ENCODE results near the gene MLLT11. TPM values are rescaled to one million over a fixed set of nuclear protein-coding genes. Genes with fewer than 3 reads are reported as not detected.
"Not testable (repeated sequence)": the region's sequence is repeated elsewhere in the genome, so short reads cannot be mapped to it uniquely, and the experiment has no call there.

The MLLT11 gene
- polyA plus RNA-seq, 1 experiment, result 28.3 TPM

DNA sequence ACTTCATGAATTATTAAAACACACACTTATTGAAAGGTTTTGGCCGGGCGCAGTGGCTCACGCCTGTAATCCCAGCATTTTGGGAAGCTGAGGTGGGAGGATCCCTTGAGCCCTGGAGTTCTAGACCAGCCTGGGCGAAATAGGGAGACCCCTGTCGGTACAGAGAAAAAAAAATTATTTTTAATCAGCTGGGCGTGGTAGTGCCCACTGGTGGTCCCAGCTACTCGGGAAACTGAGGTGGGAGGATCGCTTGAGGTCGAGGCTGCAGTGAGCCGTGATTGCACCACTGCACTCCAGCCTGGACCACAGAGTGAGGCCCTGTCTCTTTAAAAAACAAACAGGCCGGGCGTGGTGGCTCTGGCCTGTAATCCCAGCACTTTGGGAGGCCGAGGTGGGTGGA lies 12.0 kb downstream of the MLLT11 start:
- ChIA-PET CTCF (interaction anchor here (0.8 to 2.5 kb wide), 5 partner anchors 8 to 27 kb away, joined by 3 to 21 read pairs (median 10); no protein-coding TSS in a partner anchor), POLR2A (no interaction called here)
- Histone ChIP-seq H3K4me3 (ENCODE audit: low read depth, low read length) (no peak overlapping the region), H3K27me3 (ENCODE audit: control insufficient read depth, insufficient read depth, low read length) (no peaks in the 10 kb centered on the region), H3K9me3 (ENCODE audit: control insufficient read depth, insufficient read depth, low read length) (no peaks in the 10 kb centered on the region; the same call in 1 of the 2 replicates), H3K27ac (ENCODE audit: low read depth, low read length) (no peak overlapping the region)
- TF ChIP-seq, protein P1, sequence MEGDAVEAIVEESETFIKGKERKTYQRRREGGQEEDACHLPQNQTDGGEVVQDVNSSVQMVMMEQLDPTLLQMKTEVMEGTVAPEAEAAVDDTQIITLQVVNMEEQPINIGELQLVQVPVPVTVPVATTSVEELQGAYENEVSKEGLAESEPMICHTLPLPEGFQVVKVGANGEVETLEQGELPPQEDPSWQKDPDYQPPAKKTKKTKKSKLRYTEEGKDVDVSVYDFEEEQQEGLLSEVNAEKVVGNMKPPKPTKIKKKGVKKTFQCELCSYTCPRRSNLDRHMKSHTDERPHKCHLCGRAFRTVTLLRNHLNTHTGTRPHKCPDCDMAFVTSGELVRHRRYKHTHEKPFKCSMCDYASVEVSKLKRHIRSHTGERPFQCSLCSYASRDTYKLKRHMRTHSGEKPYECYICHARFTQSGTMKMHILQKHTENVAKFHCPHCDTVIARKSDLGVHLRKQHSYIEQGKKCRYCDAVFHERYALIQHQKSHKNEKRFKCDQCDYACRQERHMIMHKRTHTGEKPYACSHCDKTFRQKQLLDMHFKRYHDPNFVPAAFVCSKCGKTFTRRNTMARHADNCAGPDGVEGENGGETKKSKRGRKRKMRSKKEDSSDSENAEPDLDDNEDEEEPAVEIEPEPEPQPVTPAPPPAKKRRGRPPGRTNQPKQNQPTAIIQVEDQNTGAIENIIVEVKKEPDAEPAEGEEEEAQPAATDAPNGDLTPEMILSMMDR (IDR thresholded peaks at IDR 0.05; ENCODE audit: low read depth, low read length), result 0 out of 2 replicates have a peak, but pooled peaks have one; percentile 4
- no peak for DNase-seq (ENCODE audit: low read depth, low spot score)

DNA sequence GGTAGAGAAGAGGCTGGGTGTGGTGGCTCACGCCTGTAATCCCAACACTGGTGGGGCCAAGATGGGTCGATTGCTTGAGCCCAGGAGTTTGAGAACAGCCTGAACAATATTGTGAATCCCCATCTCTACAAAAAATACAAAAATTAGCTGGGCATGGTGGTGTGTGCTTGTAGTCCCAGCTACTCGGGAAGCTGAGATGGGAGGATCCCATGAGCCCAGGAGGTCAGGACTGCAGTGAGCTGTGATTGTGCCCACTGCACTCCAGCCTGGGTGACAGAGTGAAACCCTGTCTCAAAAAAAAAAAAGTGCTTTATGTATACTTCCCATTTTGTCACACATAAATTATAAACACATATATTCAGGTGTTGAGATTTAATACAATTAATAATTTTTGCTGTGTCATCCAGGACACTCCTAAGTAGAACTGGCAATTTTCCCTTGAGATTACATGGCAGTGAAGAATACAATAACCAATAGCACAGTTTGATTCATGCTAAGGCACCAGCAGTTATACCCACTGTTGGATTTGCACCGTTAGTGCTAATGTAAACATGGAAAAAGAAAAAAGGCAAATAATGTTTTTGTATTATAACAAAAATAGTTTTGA lies 25.9 kb downstream of the MLLT11 start:
- Histone ChIP-seq H3K4me3 (ENCODE audit: low read depth, low read length) (no peak overlapping the region), H3K27me3 (ENCODE audit: control insufficient read depth, insufficient read depth, low read length) (no peaks in the 10 kb centered on the region), H3K9me3 (ENCODE audit: control insufficient read depth, insufficient read depth, low read length) (no peaks in the 10 kb centered on the region), H3K27ac (ENCODE audit: low read depth, low read length) (no peak overlapping the region)
- CTCF ChIA-PET, result interaction anchor here (0.7 to 11.5 kb wide), 3 partner anchors 14 to 45 kb away, joined by 3 to 105 read pairs (median 10); partner anchors contain the start of gene GABPB2
- DNase-seq (ENCODE audit: low read depth, low spot score), result no peak
- POLR2A ChIA-PET, result interaction anchor here (0.6 kb wide), 1 partner anchor 9 kb away, joined by 11 read pairs; no protein-coding TSS in a partner anchor
- TF ChIP-seq, protein P1 (IDR thresholded peaks at IDR 0.05; ENCODE audit: low read depth, low read length), result no peak

DNA sequence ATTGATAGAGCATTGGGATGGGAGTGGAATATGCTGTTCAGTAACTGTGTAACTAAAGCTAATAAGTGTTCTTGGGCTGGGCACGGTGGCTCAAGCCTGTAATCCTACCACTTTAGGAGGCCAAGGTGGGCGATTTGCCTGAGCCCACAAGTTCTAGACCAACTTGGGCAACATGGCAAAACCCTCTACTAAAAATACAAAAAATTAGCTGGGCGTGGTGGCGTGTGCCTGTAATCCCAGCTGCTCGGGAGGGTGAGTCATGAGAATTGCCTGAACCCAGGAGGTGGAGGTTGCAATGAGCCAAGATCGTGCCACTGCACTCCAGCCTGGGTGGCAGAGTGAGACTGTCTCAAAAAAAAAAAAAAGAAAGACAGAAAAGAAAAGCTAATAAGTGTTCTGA lies 37.2 kb downstream of the MLLT11 start:
- DNase-seq (ENCODE audit: low read depth, low spot score), result not testable (repeated sequence)

DNA sequence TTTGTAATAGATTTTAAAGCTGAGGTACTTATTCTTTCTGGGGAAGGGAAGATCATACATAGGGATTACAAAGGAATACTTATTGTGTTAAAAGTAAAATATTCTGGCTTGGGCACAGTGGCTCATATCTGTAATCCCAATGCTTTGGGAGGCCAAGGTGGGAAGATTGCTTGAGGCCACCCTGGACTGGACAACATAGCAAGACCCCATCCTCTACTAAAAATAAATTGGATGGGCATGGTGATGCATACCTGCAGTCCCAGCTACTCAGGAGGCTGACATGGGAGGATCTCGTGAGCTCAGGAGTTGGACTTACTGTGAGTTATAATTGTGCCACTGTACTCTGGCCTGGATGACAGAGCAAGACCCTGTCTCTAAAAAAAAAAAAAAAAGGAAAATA lies 37.9 kb downstream of the MLLT11 start:
- Histone ChIP-seq H3K27ac (ENCODE audit: low read depth, low read length) (no peak overlapping the region), H3K27me3 (ENCODE audit: control insufficient read depth, insufficient read depth, low read length) (no peaks in the 10 kb centered on the region), H3K4me3 (ENCODE audit: low read depth, low read length) (no peak overlapping the region), H3K9me3 (ENCODE audit: control insufficient read depth, insufficient read depth, low read length) (no peaks in the 10 kb centered on the region)
- ChIA-PET CTCF (interaction anchor here (0.6 to 9.0 kb wide), 5 partner anchors 12 to 80 kb away, joined by 3 to 162 read pairs (median 5); partner anchors contain the start of gene TNFAIP8L2), POLR2A (no interaction called here)
- TF ChIP-seq, protein P1 (IDR thresholded peaks at IDR 0.05; ENCODE audit: low read depth, low read length), result no peak
- DNase-seq (ENCODE audit: low read depth, low spot score), result no peak

More for the DNA sequence above, 37.2 kb downstream of the MLLT11 start:
- CTCF ChIA-PET, result interaction anchor here (0.7 to 9.0 kb wide), 5 partner anchors 13 to 80 kb away, joined by 3 to 162 read pairs (median 3); partner anchors contain the start of gene TNFAIP8L2
- H3K9me3 ChIP-seq (ENCODE audit: control insufficient read depth, insufficient read depth, low read length); H3K27ac ChIP-seq (ENCODE audit: low read depth, low read length); H3K27me3 ChIP-seq (ENCODE audit: control insufficient read depth, insufficient read depth, low read length); POLR2A ChIA-PET; H3K4me3 ChIP-seq (ENCODE audit: low read depth, low read length): not testable (repeated sequence)

DNA sequence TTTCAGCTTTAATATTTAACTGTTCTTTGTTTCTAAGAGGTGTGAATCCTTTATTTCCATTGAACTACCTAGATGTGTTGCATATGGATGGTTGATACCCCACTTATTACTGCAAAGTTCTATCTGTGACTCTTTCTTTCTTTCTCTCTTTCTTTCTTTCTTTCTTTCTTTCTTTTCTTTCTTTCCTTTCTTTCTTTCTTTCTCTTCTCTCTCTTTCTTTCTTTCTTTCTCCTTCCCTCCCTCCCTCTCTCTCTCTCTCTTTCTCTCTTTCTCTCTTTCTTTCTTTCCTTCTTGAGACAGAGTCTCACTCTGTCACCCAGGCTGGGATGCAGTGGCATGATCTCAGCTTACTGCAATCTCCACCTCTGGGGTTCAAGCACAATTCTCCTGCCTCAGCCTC lies 44.4 kb downstream of the MLLT11 start:
- POLR2A ChIA-PET, result no interaction called here
- Histone ChIP-seq H3K9me3 (ENCODE audit: control insufficient read depth, insufficient read depth, low read length) (no peaks in the 10 kb centered on the region), H3K27ac (ENCODE audit: low read depth, low read length) (no peak overlapping the region), H3K27me3 (ENCODE audit: control insufficient read depth, insufficient read depth, low read length) (no peaks in the 10 kb centered on the region), H3K4me3 (ENCODE audit: low read depth, low read length) (no peak overlapping the region)
- DNase-seq (ENCODE audit: low read depth, low spot score), result no peak
- TF ChIP-seq, protein P1 (IDR thresholded peaks at IDR 0.05; ENCODE audit: low read depth, low read length), result no peak
- CTCF ChIA-PET, result no interaction called here
